ENCODE data around the gene YARS2.
A peak's percentile ranks its signal among the peaks of the same experiment; 100 is the strongest.

The YARS2 gene

GRCh38 chr12:32765906-32766305, 10.2 kb upstream of the YARS2 start:
- no peak overlapping the region for H3K14ac ChIP-seq (ENCODE audit: low read length in 2 of 2)
- no peak overlapping the region for H3K4me2 ChIP-seq (ENCODE audit: low read length, poor library complexity, severe bottlenecking)
- no peak overlapping the region for H2AFZ ChIP-seq (ENCODE audit: low read depth, low read length)
- no peaks in the 10 kb centered on the region for H3K9me3 ChIP-seq (ENCODE audit: control insufficient read depth, low read length)
- H3K23ac ChIP-seq (ENCODE audit: low read length in 2 of 2), result no peak overlapping the region
- H3K4me1 ChIP-seq (ENCODE audit: control insufficient read depth, insufficient read depth, low read depth, low read length), result no peaks in the 10 kb centered on the region
- H3K18ac ChIP-seq (ENCODE audit: low read depth in 1 of 2, low read length in 2 of 2), result no peak overlapping the region
- H2BK120ac ChIP-seq (ENCODE audit: low read depth, low read length), result no peak overlapping the region
- H3K27me3 ChIP-seq (ENCODE audit: control insufficient read depth in 1 of 2, insufficient read depth in 1 of 2, low read length in 2 of 2), result peaks cover 9 to 13% of the 10 kb centered on the region in 2 experiments
- H4K8ac ChIP-seq (ENCODE audit: low read length), result no peak overlapping the region
- H2AK5ac ChIP-seq (ENCODE audit: low read length, severe bottlenecking), result no peak overlapping the region
- no peak overlapping the region for H3K27ac ChIP-seq (ENCODE audit: low read length, poor library complexity, severe bottlenecking)
- H3K9ac ChIP-seq (ENCODE audit: low read length), result no peak overlapping the region
- no peaks in the 10 kb centered on the region for H3K36me3 ChIP-seq (ENCODE audit: control insufficient read depth in 1 of 2, insufficient read depth in 2 of 2, low read depth in 1 of 2, low read length in 2 of 2)
- no peak for DNase-seq
- no peak overlapping the region for H3K4me3 ChIP-seq (ENCODE audit: insufficient read depth in 1 of 2, low read depth in 1 of 2, low read length in 2 of 2)
- no peak overlapping the region for H2BK12ac ChIP-seq (ENCODE audit: low read length in 2 of 2)
- H2BK5ac ChIP-seq (ENCODE audit: low read depth, low read length, poor library complexity, severe bottlenecking), result no peak overlapping the region
- H2BK15ac ChIP-seq (ENCODE audit: low read depth, poor library complexity, severe bottlenecking), result no peak overlapping the region
- H3K4ac ChIP-seq (ENCODE audit: low read depth in 1 of 2, low read length in 2 of 2), result no peak overlapping the region
- H3K79me1 ChIP-seq (replicated peaks; ENCODE audit: low read length, poor library complexity, severe bottlenecking), result no peaks in the 10 kb centered on the region
- H4K91ac ChIP-seq (ENCODE audit: low read length), result no peak overlapping the region
- WGBS, result 93% methylated on average over 3 of the region's 4 CpGs

- Histone ChIP-seq H3K4me3 (ENCODE audit: insufficient read depth in 1 of 2, low read depth in 1 of 2, low read length in 2 of 2) (no peak overlapping the region), H3K27ac (ENCODE audit: low read length, poor library complexity, severe bottlenecking) (no peak overlapping the region)
Measured at GRCh38 chr12:32761716-32762115, 6.0 kb upstream of the YARS2 start.

GRCh38 chr12:32757157-32757556, 1.5 kb upstream of the YARS2 start:
- Histone ChIP-seq H3K27ac (ENCODE audit: low read length, poor library complexity, severe bottlenecking) (no peak overlapping the region), H3K18ac (ENCODE audit: low read depth in 1 of 2, low read length in 2 of 2) (no peak overlapping the region), H3K9ac (ENCODE audit: low read length) (peak overlapping the region; percentile 93), H4K91ac (ENCODE audit: low read length) (no peak overlapping the region), H3K14ac (ENCODE audit: low read length in 2 of 2) (no peak overlapping the region), H4K8ac (ENCODE audit: low read length) (no peak overlapping the region), H3K27me3 (ENCODE audit: control insufficient read depth in 1 of 2, insufficient read depth in 1 of 2, low read length in 2 of 2) (peaks cover 5 to 10% of the 10 kb centered on the region in 2 experiments), H3K23ac (ENCODE audit: low read length in 2 of 2) (no peak overlapping the region), H3K4me2 (ENCODE audit: low read length, poor library complexity, severe bottlenecking) (no peak overlapping the region), H3K4me1 (ENCODE audit: control insufficient read depth, insufficient read depth, low read depth, low read length) (peaks cover 2% of the 10 kb centered on the region), H2AFZ (ENCODE audit: low read depth, low read length) (no peak overlapping the region), H2BK120ac (ENCODE audit: low read depth, low read length) (no peak overlapping the region), H3K4me3 (ENCODE audit: insufficient read depth in 1 of 2, low read depth in 1 of 2, low read length in 2 of 2) (no peak overlapping the region), H3K79me1 (replicated peaks; ENCODE audit: low read length, poor library complexity, severe bottlenecking) (peaks cover 3% of the 10 kb centered on the region), H2BK15ac (ENCODE audit: low read depth, poor library complexity, severe bottlenecking) (no peak overlapping the region), H3K9me3 (ENCODE audit: control insufficient read depth, low read length) (no peaks in the 10 kb centered on the region), H3K36me3 (ENCODE audit: control insufficient read depth in 1 of 2, insufficient read depth in 2 of 2, low read depth in 1 of 2, low read length in 2 of 2) (peaks cover 4 to 19% of the 10 kb centered on the region in 2 experiments), H2BK12ac (ENCODE audit: low read length in 2 of 2) (no peak overlapping the region), H2AK5ac (ENCODE audit: low read length, severe bottlenecking) (no peak overlapping the region), H3K4ac (ENCODE audit: low read depth in 1 of 2, low read length in 2 of 2) (no peak overlapping the region), H2BK5ac (ENCODE audit: low read depth, low read length, poor library complexity, severe bottlenecking) (no peak overlapping the region)
- WGBS, result 95% methylated on average over 3 of the region's 3 CpGs
- DNase-seq, result no peak

More at GRCh38 chr12:32761716-32762115, 6.0 kb upstream of the YARS2 start:
- no peak overlapping the region for H3K14ac ChIP-seq (ENCODE audit: low read length in 2 of 2)
- H4K91ac ChIP-seq (ENCODE audit: low read length), result no peak overlapping the region
- no peaks in the 10 kb centered on the region for H3K79me1 ChIP-seq (replicated peaks; ENCODE audit: low read length, poor library complexity, severe bottlenecking)
- no peak overlapping the region for H2BK5ac ChIP-seq (ENCODE audit: low read depth, low read length, poor library complexity, severe bottlenecking)
- H3K9ac ChIP-seq (ENCODE audit: low read length), result no peak overlapping the region
- no peak overlapping the region for H2BK15ac ChIP-seq (ENCODE audit: low read depth, poor library complexity, severe bottlenecking)
- H3K18ac ChIP-seq (ENCODE audit: low read depth in 1 of 2, low read length in 2 of 2), result no peak overlapping the region
- no peak overlapping the region for H3K4ac ChIP-seq (ENCODE audit: low read depth in 1 of 2, low read length in 2 of 2)
- H4K8ac ChIP-seq (ENCODE audit: low read length), result no peak overlapping the region
- no peak overlapping the region for H3K23ac ChIP-seq (ENCODE audit: low read length in 2 of 2)
- WGBS, result 42% methylated on average over 1 of the region's 1 CpG
- no peaks in the 10 kb centered on the region for H3K4me1 ChIP-seq (ENCODE audit: control insufficient read depth, insufficient read depth, low read depth, low read length)
- H3K36me3 ChIP-seq (ENCODE audit: control insufficient read depth in 1 of 2, insufficient read depth in 2 of 2, low read depth in 1 of 2, low read length in 2 of 2), result no peaks in the 10 kb centered on the region
- H2BK120ac ChIP-seq (ENCODE audit: low read depth, low read length), result no peak overlapping the region
- peaks cover 6 to 10% of the 10 kb centered on the region in 2 experiments for H3K27me3 ChIP-seq (ENCODE audit: control insufficient read depth in 1 of 2, insufficient read depth in 1 of 2, low read length in 2 of 2)
- H3K4me2 ChIP-seq (ENCODE audit: low read length, poor library complexity, severe bottlenecking), result no peak overlapping the region
- H2AFZ ChIP-seq (ENCODE audit: low read depth, low read length), result no peak overlapping the region
- H2BK12ac ChIP-seq (ENCODE audit: low read length in 2 of 2), result no peak overlapping the region
- H2AK5ac ChIP-seq (ENCODE audit: low read length, severe bottlenecking), result no peak overlapping the region
- H3K9me3 ChIP-seq (ENCODE audit: control insufficient read depth, low read length), result no peaks in the 10 kb centered on the region
- no peak for DNase-seq

- Histone ChIP-seq H4K91ac (ENCODE audit: low read length) (no peak overlapping the region), H4K8ac (ENCODE audit: low read length) (peak overlapping the region; percentile 22), H3K79me1 (replicated peaks; ENCODE audit: low read length, poor library complexity, severe bottlenecking) (peaks cover 6% of the 10 kb centered on the region), H3K36me3 (ENCODE audit: control insufficient read depth in 1 of 2, insufficient read depth in 2 of 2, low read depth in 1 of 2, low read length in 2 of 2) (peaks cover 6 to 24% of the 10 kb centered on the region in 2 experiments), H2BK12ac (ENCODE audit: low read length in 2 of 2) (peak overlapping the region in 1 of 2 experiments; percentile 38), H3K4me1 (ENCODE audit: control insufficient read depth, insufficient read depth, low read depth, low read length) (peaks cover 2% of the 10 kb centered on the region), H3K9ac (ENCODE audit: low read length) (peak overlapping the region; percentile 93), H3K23ac (ENCODE audit: low read length in 2 of 2) (no peak overlapping the region), H3K27ac (ENCODE audit: low read length, poor library complexity, severe bottlenecking) (peak overlapping the region; percentile 9), H2BK15ac (ENCODE audit: low read depth, poor library complexity, severe bottlenecking) (no peak overlapping the region), H3K18ac (ENCODE audit: low read depth in 1 of 2, low read length in 2 of 2) (no peak overlapping the region), H2BK5ac (ENCODE audit: low read depth, low read length, poor library complexity, severe bottlenecking) (no peak overlapping the region), H3K14ac (ENCODE audit: low read length in 2 of 2) (no peak overlapping the region), H3K4me2 (ENCODE audit: low read length, poor library complexity, severe bottlenecking) (peak overlapping the region; percentile 89), H2AK5ac (ENCODE audit: low read length, severe bottlenecking) (no peak overlapping the region), H3K9me3 (ENCODE audit: control insufficient read depth, low read length) (no peaks in the 10 kb centered on the region), H3K4ac (ENCODE audit: low read depth in 1 of 2, low read length in 2 of 2) (no peak overlapping the region), H2BK120ac (ENCODE audit: low read depth, low read length) (no peak overlapping the region), H3K4me3 (ENCODE audit: insufficient read depth in 1 of 2, low read depth in 1 of 2, low read length in 2 of 2) (peak overlapping the region in 1 of 2 experiments; percentile 98), H3K27me3 (ENCODE audit: control insufficient read depth in 1 of 2, insufficient read depth in 1 of 2, low read length in 2 of 2) (peaks cover 0 to 5% of the 10 kb centered on the region in 2 experiments), H2AFZ (ENCODE audit: low read depth, low read length) (peak overlapping the region; percentile 58)
- peak; percentile 6 for DNase-seq
- 25% methylated on average over 8 of the region's 8 CpGs for WGBS
Measured at GRCh38 chr12:32756476-32757066, 874 bp upstream of the YARS2 start.

Data from mesenchymal stem cell (in vitro differentiated cells and primary cell).